GM21619 (cell line): ENCODE measurements around the gene TGFBRAP1.

ENCODE experiments used
- ATAC-seq: cut with Tn5 transposase; IDR thresholded peaks from one replicate; pipeline ENCODE4 v1.9.1; 2021; ENCODE audit not compliant: unreplicated experiment

TGFBRAP1 gene

DNA sequence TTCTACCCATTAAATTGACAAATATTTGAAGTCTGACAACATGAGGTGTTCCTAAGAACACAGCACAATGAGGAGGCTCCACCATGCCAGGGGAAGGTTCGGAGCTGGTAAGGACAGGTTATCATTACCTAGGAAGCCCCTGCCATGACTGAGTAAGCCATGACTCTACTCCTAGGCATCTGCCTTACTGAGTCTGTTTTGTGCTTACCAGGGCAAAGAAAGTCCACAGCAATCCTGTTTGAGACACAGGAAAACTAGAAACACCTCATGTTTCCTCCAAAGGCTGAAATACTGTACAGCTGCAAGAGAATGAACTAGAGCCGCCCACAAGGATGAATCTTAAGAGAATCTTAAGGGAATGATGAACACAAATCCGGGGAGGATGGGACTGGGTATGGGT lies 11.6 kb downstream of the TGFBRAP1 start:
- ATAC-seq, result no peak

- ATAC-seq, result peak; percentile 59
These were observed 14.2 kb downstream of the TGFBRAP1 start for GRCh38 chr2:105315314-105315713.

DNA sequence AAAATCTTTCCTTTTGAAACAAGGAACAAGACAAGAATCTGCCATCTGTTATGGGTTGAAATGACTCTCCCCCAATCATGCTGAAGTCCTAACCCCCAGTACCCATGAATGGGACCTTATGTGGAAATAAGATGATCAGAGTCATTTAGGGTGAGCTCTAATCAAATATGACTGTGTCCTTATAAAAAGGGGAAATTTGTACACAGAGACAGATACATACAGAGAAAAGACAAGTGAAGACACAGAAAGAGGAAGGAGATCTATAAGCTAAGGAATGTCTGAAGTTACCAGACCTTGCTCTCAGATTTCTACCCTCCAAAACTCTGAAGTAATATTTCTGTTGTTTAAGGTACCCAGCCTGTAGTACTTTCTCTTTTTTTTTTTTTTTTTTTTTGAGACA lies 15.7 kb downstream of the TGFBRAP1 start:
- ATAC-seq, result no peak

DNA sequence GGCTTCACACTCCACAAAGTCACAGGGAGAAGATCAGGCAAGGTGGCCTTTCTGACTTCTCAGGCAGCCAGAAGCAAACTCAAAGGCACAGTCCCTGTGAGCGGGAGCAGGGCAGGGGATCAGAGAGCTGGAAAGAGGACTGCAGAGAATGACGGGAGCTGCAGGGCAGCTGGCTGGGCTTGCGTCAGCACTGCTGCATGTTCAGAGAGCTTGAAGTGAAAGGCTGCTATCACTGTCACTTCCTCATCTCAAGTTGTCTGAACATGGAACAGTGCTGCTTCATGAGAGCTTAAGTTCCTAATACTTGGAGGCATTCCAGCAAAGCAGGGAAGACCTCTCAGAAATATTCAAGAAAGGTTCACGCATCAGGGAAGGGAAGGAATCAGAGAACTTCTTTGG lies 20.4 kb downstream of the TGFBRAP1 start:
- no peak for ATAC-seq

GRCh38 chr2:105308382-105309146 lies 21.0 kb downstream of the TGFBRAP1 start:
- ATAC-seq, result no peak

- ATAC-seq, result no peak
These were observed 21.6 kb downstream of the TGFBRAP1 start for GRCh38 chr2:105307962-105308361.

- no peak for ATAC-seq
These were observed 22.0 kb downstream of the TGFBRAP1 start for GRCh38 chr2:105307550-105307949.

- no peak for ATAC-seq
These were observed 22.4 kb downstream of the TGFBRAP1 start for GRCh38 chr2:105307146-105307545.

DNA sequence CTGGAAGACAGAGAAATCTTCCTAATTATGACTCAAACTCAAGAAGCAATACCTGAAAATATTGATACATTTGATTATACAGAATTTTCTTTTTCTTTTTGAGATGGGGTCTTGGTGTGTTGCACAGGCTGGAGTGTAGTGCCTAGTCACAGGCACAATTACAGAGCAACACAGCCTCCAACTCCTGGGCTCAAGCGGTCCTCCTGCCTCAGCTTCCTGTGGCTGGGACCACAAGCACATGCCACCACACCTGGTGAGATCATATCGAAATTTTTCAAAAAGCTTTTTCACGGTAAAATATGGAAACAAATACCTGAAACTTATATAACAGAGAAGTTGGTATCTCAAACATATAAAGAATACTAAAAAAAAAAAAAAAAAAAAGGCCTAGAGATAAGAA lies 27.9 kb downstream of the TGFBRAP1 start:
- no peak for ATAC-seq

- no peak for ATAC-seq
These were observed 30.2 kb downstream of the TGFBRAP1 start for GRCh38 chr2:105299290-105299689.

GRCh38 chr2:105298017-105298416 lies 31.5 kb downstream of the TGFBRAP1 start:
- no peak for ATAC-seq

GRCh38 chr2:105297216-105297615 lies 32.3 kb downstream of the TGFBRAP1 start:
- ATAC-seq, result no peak

- no peak for ATAC-seq
These were observed 33.4 kb downstream of the TGFBRAP1 start for GRCh38 chr2:105296017-105296611.

DNA sequence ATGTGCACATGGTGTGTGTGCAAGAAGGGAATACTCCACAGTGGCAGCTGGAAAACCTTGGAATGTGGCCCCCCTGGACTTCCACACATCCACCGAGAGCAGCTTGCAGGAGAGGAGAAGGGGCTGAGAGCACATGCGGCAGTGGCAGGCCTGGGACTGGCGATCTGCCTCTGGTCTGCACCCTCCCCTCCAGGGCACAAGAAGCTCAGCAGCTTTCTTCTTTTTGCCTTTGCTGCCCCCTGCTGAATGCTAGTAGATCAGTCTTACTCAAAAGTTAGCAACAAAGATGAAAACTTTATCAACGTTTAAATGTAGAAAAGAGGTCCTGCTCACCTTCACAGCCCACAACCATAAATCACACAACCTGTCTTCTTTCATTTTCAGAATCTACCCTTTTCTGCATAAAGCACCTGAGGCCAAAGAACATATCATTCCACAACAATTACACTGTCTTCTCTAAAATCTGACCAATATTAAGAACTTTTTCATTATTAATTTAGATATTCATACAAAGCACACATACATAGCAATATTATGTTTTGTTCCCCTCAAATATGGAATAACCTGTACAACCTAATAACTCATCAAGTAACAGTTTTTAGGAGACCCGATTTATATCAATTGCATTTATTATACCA lies 34.6 kb downstream of the TGFBRAP1 start:
- ATAC-seq, result no peak

GRCh38 chr2:105294046-105294445 lies 35.5 kb downstream of the TGFBRAP1 start:
- no peak for ATAC-seq

DNA sequence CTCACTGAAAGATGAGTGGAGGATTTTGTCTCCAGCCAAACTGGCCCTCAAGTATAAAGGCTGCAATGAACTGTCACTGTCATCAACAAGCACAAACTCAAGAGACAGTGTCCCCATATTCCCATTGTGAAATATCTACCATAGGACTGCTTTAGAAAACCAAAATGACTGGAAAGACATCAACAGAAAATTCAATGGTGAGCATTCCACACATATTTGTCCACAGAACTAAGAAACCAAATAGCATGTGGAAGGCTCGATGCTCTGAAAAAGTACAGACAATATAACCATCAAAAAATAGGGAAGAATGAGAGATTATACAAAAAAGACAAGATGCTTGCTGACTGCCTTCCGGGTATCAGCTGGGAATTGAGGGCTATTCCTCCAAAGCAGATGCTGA lies 37.6 kb downstream of the TGFBRAP1 start:
- ATAC-seq, result no peak

DNA sequence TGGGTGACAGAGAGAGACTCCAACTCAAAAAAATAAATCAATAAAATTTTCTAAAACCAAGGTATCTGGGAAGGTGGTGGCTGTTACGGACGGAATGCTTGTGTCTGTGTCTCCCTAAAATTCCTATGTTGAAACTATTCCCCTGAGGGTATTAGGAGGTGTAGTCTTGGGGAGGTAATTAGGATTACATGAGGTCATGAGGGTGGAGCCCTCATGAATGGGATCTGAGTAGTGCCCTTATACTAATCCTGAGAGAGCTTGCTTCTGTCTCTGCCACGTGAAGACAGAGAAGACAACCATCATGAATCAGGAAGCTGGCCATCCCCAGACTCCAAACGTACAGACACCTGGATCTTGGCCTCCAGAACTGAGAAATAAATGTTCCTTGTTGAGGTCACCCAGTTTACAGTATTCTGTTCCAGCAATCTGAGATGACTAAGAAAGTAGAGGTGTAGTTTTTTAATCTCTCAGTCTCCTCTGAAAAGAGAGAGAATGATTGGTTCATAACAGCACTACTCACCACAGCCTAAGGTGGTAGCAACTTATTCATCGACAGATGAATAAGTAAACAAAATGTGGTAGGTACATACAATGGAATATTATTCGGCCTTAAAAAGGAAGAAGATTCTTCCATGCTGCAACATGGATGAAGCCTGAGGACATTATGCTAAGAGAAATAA lies 38.4 kb downstream of the TGFBRAP1 start:
- ATAC-seq, result no peak

DNA sequence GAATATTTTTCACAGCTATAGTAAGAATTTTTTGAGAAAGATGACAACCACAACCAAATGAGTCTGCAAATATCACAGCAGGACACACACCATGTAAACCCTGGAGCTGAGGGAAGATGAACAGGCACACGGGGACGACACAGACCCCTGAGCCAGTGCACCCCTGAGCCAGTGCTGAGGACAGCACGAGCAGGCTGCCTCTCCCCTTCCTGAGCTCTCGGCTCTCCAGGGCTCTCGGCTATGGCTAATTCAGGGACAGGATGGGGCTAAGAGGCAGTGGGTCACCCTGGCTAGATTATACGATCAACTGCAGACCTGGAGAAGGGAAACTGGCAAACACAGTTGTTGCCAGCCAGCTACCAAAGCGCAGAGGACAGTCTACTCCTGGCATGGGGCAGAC lies 41.4 kb downstream of the TGFBRAP1 start:
- ATAC-seq, result no peak

DNA sequence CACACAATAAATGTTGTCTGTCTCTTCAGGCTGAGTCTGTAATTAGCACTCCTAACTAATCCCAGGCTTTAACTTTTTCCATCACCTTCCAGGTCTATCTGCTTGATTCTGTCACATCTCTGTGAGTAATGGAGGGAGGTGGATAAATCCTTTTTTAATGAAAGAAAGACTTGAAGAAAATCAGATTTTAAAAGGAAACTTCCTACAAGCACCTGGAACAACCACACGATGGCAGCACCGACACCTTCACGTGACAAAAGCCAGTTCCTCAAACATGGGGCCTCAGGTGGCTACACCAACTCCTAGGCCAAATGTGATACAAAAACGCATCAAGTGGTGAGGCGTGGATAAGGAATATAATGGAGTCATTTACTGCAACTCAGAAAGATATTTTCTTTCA lies 41.8 kb downstream of the TGFBRAP1 start:
- no peak for ATAC-seq

DNA sequence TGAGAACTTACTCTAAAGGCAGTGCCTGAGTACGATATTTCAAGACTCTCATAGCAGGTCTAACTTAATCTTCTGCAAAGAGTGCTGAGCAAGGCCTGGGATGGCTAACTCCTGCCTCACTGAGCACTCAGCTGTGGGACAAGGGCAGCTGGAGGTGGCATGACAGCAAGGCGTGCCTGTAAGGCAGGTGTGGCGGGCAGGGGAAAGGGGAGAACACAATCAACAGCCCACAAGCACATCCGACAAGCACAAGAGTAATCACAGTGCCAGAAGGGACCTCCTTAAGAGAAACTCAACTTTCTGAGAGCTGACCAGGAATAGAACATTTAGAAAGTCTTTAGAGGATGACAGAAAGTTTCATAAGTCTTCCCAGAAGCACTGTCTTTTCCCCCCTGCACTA lies 46.0 kb downstream of the TGFBRAP1 start:
- no peak for ATAC-seq

DNA sequence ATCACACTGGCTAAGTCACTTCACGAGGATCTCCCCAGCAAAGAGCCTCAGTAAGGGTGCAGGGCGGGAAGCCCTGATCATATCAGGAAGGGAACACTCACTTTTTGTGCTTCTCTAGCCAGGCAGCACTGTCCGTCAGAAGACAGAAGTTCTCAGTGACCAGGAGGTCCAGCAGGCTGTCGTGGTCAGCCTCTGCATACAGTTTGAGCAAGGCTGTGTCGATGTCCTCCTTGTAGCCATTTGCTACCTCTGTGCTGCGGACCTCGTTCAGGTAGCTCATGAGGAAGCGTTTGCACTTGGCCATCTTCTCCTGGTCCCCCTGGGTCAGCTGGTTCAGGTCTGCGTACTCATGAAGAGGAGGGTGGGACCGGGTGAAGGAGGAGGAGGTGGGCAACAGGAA lies 49.3 kb downstream of the TGFBRAP1 start:
- no peak for ATAC-seq

GRCh38 chr2:105279126-105279525 lies 50.4 kb downstream of the TGFBRAP1 start:
- ATAC-seq, result no peak
